Loucy (cell line): Measurements from ENCODE around the gene FNTB.
"Not testable (repeated sequence)": the region's sequence is repeated elsewhere in the genome, so short reads cannot be mapped to it uniquely, and the experiment has no call there.

ENCODE experiments used
- H2AFZ ChIP-seq: fragments of 200-600 bp; sonication (generic); 2 replicates; pipeline ENCODE4 v1.6.0; 2016; ENCODE audit warnings: antibody characterized with exemption, mild to moderate bottlenecking, low read length, moderate library complexity
- H3F3A ChIP-seq: fragments of 200-600 bp; 2 replicates; pipeline ENCODE4 v1.6.0; 2016; ENCODE audit warnings: antibody characterized with exemption, low read depth, mild to moderate bottlenecking
- H3K27me3 ChIP-seq: fragments of 200-600 bp; sonication (generic); 2 replicates; pipeline ENCODE4 v1.6.1; 2014; ENCODE audit warnings: low read length, mild to moderate bottlenecking; ENCODE audit not compliant: insufficient read depth, poor library complexity, severe bottlenecking
- H3K36me3 ChIP-seq: fragments of 200-600 bp; sonication (generic); 2 replicates; pipeline ENCODE4 v1.6.1; 2016; ENCODE audit warnings: low read length; ENCODE audit not compliant: insufficient read depth
- H3K4me1 ChIP-seq: fragments of 200-600 bp; sonication (generic); 2 replicates; pipeline ENCODE4 v1.5.1; 2014; ENCODE audit warnings: low read length, mild to moderate bottlenecking; ENCODE audit not compliant: insufficient read depth, poor library complexity, severe bottlenecking
- H3K4me2 ChIP-seq: fragments of 200-600 bp; sonication (generic); 2 replicates; pipeline ENCODE4 v1.6.0; 2014; ENCODE audit warnings: antibody characterized with exemption, low read length, low read depth, mild to moderate bottlenecking; ENCODE audit not compliant: poor library complexity, severe bottlenecking
- H3K4me3 ChIP-seq: fragments of 200-600 bp; sonication (generic); 2 replicates; pipeline ENCODE4 v1.5.1; 2014; ENCODE audit warnings: low read length, mild to moderate bottlenecking, mixed read lengths; ENCODE audit not compliant: poor library complexity, severe bottlenecking
- H3K79me2 ChIP-seq: fragments of 200-600 bp; sonication (generic); 2 replicates; pipeline ENCODE4 v1.6.1; 2014; ENCODE audit warnings: low read length; ENCODE audit not compliant: insufficient read depth
- H3K9ac ChIP-seq: fragments of 200-600 bp; sonication (generic); 2 replicates; pipeline ENCODE4 v1.6.0; 2014; ENCODE audit warnings: mild to moderate bottlenecking, low read depth, low read length, moderate library complexity; ENCODE audit not compliant: poor library complexity, severe bottlenecking
- H3K9me2 ChIP-seq: fragments of 200-600 bp; sonication (generic); replicated peaks from 2 replicates; pipeline ENCODE4 v1.6.1; 2016; ENCODE audit warnings: low read depth, low read length, mixed read lengths
- H3K9me3 ChIP-seq: fragments of 200-600 bp; sonication (generic); 2 replicates; pipeline ENCODE4 v1.6.1; 2014; ENCODE audit warnings: mild to moderate bottlenecking, antibody characterized with exemption, low read length, low read depth; ENCODE audit not compliant: insufficient read depth
- H4K20me1 ChIP-seq: fragments of 200-600 bp; sonication (generic); 2 replicates; pipeline ENCODE4 v1.6.0; 2014; ENCODE audit warnings: antibody characterized with exemption, low read length, mild to moderate bottlenecking; ENCODE audit not compliant: insufficient read depth, poor library complexity, severe bottlenecking
- EZH2phosphoT487 ChIP-seq: fragments of 200-600 bp; IDR thresholded peaks from 2 replicates; pipeline ENCODE4 v1.6.1; 2018; ENCODE audit warnings: antibody characterized with exemption, mild to moderate bottlenecking, moderate library complexity, borderline replicate concordance
- TF ChIP-seq, protein P1 (sequence below): fragments of 200-600 bp; sonication (generic); conservative IDR thresholded peaks from 2 replicates; pipeline ENCODE4 v1.5.1; 2014; ENCODE audit warnings: mild to moderate bottlenecking, antibody characterized with exemption, low read length

The FNTB gene

DNA sequence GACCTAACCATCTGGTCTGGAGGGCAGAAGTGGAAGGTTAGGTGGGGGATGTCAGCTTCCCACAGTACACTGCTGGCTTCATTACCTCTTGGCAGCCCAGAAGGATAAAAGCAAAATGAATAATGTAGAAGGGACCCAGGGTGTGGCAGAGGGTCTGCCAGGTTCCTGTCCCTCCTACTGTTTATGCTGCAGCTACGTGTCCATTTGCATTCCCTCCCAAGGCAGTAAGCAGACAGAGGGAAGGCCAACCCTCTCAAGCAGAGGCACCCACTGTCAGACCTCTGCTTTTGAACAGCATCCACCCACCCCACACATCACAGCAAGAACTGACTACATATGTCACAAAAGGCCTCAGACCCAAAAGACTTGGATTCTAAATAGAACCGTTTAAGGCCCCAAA, 96.2 kb downstream of the FNTB start:
- Histone ChIP-seq H3K27me3 (no peaks in the 10 kb centered on the region), H3K4me2 (no peak overlapping the region), H3K4me3 (no peak overlapping the region), H2AFZ (no peak overlapping the region), H3K36me3 (peaks cover 88% of the 10 kb centered on the region), H3K79me2 (peaks cover 60% of the 10 kb centered on the region; the same call in 1 of the 2 replicates), H3K4me1 (peaks cover 13% of the 10 kb centered on the region), H3K9me3 (peaks cover 17% of the 10 kb centered on the region; the same call in 1 of the 2 replicates), H3K9ac (no peak overlapping the region), H3K9me2 (no peaks in the 10 kb centered on the region), H3F3A (no peaks in the 10 kb centered on the region), H4K20me1 (peaks cover 22% of the 10 kb centered on the region)
- TF ChIP-seq, protein P1, sequence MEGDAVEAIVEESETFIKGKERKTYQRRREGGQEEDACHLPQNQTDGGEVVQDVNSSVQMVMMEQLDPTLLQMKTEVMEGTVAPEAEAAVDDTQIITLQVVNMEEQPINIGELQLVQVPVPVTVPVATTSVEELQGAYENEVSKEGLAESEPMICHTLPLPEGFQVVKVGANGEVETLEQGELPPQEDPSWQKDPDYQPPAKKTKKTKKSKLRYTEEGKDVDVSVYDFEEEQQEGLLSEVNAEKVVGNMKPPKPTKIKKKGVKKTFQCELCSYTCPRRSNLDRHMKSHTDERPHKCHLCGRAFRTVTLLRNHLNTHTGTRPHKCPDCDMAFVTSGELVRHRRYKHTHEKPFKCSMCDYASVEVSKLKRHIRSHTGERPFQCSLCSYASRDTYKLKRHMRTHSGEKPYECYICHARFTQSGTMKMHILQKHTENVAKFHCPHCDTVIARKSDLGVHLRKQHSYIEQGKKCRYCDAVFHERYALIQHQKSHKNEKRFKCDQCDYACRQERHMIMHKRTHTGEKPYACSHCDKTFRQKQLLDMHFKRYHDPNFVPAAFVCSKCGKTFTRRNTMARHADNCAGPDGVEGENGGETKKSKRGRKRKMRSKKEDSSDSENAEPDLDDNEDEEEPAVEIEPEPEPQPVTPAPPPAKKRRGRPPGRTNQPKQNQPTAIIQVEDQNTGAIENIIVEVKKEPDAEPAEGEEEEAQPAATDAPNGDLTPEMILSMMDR = no peak
- no peak for TF ChIP-seq EZH2phosphoT487

DNA sequence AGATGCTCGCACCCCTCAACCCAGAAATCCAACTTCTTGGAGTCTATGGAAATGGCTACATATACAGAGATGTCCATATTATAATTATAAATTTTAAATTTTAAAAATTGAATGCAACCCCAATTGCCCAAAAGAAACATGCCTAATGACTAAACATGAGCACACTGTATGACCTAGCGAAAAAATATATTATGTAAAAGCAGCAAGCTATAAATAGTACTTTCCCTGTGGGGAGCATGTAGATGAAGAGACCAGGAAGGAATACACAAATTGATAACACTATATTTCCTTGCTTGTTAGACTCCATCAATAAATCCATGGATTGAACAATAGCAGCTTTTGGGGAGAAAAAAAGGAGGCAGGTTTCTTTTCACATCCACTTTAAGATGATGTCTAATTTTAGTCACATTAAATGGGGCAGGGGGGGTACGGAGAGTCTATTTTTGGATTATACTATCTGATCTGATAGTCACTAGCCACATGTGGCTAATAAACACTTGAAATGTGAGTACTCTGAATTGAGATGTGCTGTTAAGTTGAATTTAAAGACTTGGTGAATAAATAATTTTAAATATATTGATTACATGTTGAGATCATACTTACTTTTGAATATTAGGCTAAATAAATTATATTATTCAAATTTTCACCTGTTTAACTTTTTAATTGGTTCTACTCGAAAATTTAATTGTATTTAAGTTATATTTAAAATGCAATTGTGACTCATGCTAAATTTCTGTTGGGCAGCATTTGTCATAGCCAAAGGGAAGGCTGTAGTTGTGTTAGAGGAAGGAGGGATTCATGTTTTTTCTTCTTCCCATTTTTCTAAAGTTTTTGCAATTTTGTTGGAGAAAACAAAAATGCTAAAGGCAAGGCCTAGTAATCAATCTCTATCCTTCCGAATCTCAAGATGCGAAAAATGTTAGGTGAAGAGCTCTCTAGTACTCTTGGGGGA, 98.1 kb downstream of the FNTB start:
- Histone ChIP-seq H3K4me2 (no peak overlapping the region), H3K79me2 (peaks cover 62% of the 10 kb centered on the region), H3K36me3 (peaks cover 90% of the 10 kb centered on the region), H3K27me3 (no peaks in the 10 kb centered on the region), H3F3A (no peaks in the 10 kb centered on the region), H3K4me1 (peaks cover 13% of the 10 kb centered on the region), H3K9me2 (no peaks in the 10 kb centered on the region), H3K4me3 (no peak overlapping the region), H2AFZ (no peak overlapping the region), H3K9ac (no peak overlapping the region), H4K20me1 (peaks cover 18% of the 10 kb centered on the region), H3K9me3 (peaks cover 17% of the 10 kb centered on the region; the same call in 1 of the 2 replicates)
- TF ChIP-seq EZH2phosphoT487 = no peak
- TF ChIP-seq, protein P1 = no peak

DNA sequence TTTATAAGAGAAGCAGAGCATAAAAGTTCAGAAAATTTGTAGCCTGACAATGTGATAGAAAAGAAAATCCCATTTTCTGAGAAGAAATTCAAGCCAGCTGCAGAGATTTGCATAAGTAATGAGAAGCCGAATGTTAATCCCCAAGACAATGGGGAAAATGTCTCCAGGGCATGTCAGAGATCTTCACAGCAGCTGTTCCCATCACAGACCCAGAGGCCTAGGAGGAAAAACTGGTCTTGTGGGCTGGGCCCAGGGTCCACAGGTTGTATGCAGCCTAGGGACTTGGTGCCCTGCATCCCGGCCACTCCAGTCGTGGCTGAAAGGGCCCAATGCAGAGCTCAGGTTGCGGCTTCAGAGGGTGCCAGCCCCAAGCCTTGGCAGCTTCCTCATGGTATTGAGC, 100.0 kb downstream of the FNTB start:
- H3K4me1 ChIP-seq, H2AFZ ChIP-seq, H3K4me2 ChIP-seq, H3K27me3 ChIP-seq, H3K4me3 ChIP-seq, H3K9ac ChIP-seq, H3K9me2 ChIP-seq, H3F3A ChIP-seq: not testable (repeated sequence)
- peaks cover 91% of the 10 kb centered on the region for H3K36me3 ChIP-seq
- H3K9me3 ChIP-seq = peaks cover 17% of the 10 kb centered on the region; the same call in 1 of the 2 replicates
- peaks cover 18% of the 10 kb centered on the region for H4K20me1 ChIP-seq
- H3K79me2 ChIP-seq = peaks cover 59% of the 10 kb centered on the region

DNA sequence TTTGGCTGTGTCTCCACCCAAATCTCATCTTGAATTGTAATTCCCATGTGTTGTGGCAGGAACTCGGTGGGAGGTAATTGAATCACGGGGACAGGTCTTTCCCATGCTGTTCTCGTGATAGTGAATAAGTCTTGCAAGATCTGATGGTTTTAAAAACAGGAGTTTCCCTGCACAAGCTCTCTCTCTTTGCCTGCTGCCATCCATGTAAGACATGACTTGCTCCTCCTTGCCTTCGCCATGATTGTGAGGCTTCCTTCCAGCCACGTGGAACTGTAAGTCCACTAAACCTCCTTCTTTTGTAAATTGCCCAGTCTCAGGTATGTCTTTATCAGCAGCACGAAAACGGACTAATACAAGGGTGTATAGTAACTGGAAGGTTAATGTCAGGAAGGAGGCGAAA, 101.1 kb downstream of the FNTB start:
- H3K27me3 ChIP-seq, H3K9me2 ChIP-seq, H3K9ac ChIP-seq, H3F3A ChIP-seq, H3K4me3 ChIP-seq, H2AFZ ChIP-seq, H3K4me1 ChIP-seq, H3K4me2 ChIP-seq: not testable (repeated sequence)
- Histone ChIP-seq H3K9me3 (peaks cover 17% of the 10 kb centered on the region; the same call in 1 of the 2 replicates), H4K20me1 (peaks cover 21% of the 10 kb centered on the region), H3K79me2 (peaks cover 58% of the 10 kb centered on the region), H3K36me3 (peaks cover 91% of the 10 kb centered on the region)
